Astrocyte (in vitro differentiated cells and primary cell): Measurements from ENCODE around the gene DUSP2. TPM values are rescaled to one million over a fixed set of nuclear protein-coding genes. Genes with fewer than 3 reads are reported as not detected.
A peak's percentile ranks its signal among the peaks of the same experiment; 100 is the strongest.

Experiments
- DNase-seq: peaks from one replicate; pipeline ENCODE4 v3.0.0-alpha.2; 2010; ENCODE audit warnings: low read depth
- FAIRE-seq: peaks from 2 replicates; lab custom pipeline; 2011; peaks lifted over from hg19 to GRCh38; lab: Jason Lieb, UNC
- H2AFZ ChIP-seq: 2 replicates; pipeline ENCODE4 v1.6.0; 2012; ENCODE audit warnings: low read depth, low read length, inconsistent platforms
- H3K27ac ChIP-seq: 2 replicates; pipeline ENCODE4 v1.5.1; 2011; ENCODE audit warnings: low read depth, low read length, inconsistent platforms
- H3K27me3 ChIP-seq: 2 replicates; pipeline ENCODE4 v1.6.0; 2011; ENCODE audit warnings: low read length, inconsistent platforms; ENCODE audit not compliant: insufficient read depth
- H3K36me3 ChIP-seq: 2 replicates; pipeline ENCODE4 v1.5.1; 2011; ENCODE audit warnings: low read length, inconsistent platforms; ENCODE audit not compliant: insufficient read depth
- H3K4me1 ChIP-seq: 2 replicates; pipeline ENCODE4 v1.5.1; 2011; ENCODE audit warnings: low read length, inconsistent platforms; ENCODE audit not compliant: insufficient read depth
- H3K4me2 ChIP-seq: 2 replicates; pipeline ENCODE4 v1.6.0; 2012; ENCODE audit warnings: low read length, inconsistent platforms
- H3K4me3 ChIP-seq: 2 replicates; pipeline ENCODE4 v1.5.1; 2011; ENCODE audit warnings: low read depth, mild to moderate bottlenecking, low read length, inconsistent platforms; ENCODE audit not compliant: insufficient read depth
- H3K79me2 ChIP-seq: 2 replicates; pipeline ENCODE4 v1.6.0; 2012; ENCODE audit warnings: mild to moderate bottlenecking, low read length, inconsistent platforms; ENCODE audit not compliant: insufficient read depth
- H3K9ac ChIP-seq: 2 replicates; pipeline ENCODE4 v1.6.0; 2012; ENCODE audit warnings: mild to moderate bottlenecking, low read length, inconsistent platforms
- H3K9me3 ChIP-seq: 2 replicates; pipeline ENCODE4 v1.5.1; 2012; ENCODE audit warnings: low read depth, mild to moderate bottlenecking, low read length, inconsistent platforms; ENCODE audit not compliant: insufficient read depth
- H4K20me1 ChIP-seq: 2 replicates; pipeline ENCODE4 v1.6.0; 2012; ENCODE audit warnings: low read length, inconsistent platforms; ENCODE audit not compliant: insufficient read depth
- H3K27ac Mint-ChIP-seq: one replicate; pipeline ENCODE4 v1.8.0; 2021; ENCODE audit warnings: mild to moderate bottlenecking, mixed read lengths; ENCODE audit not compliant: unreplicated experiment
- H3K27me3 Mint-ChIP-seq: one replicate; pipeline ENCODE4 v1.8.0; 2021; ENCODE audit warnings: low read depth, mixed read lengths; ENCODE audit not compliant: unreplicated experiment
- H3K36me3 Mint-ChIP-seq: one replicate; pipeline ENCODE4 v1.8.0; 2021; ENCODE audit warnings: low read depth, mixed read lengths; ENCODE audit not compliant: unreplicated experiment
- H3K4me1 Mint-ChIP-seq: one replicate; pipeline ENCODE4 v1.8.0; 2021; ENCODE audit warnings: low read depth, mixed read lengths; ENCODE audit not compliant: unreplicated experiment
- H3K4me3 Mint-ChIP-seq: one replicate; pipeline ENCODE4 v1.8.0; 2021; ENCODE audit warnings: mild to moderate bottlenecking, moderate library complexity, mixed read lengths; ENCODE audit not compliant: unreplicated experiment
- H3K9me3 Mint-ChIP-seq: one replicate; pipeline ENCODE4 v1.8.0; 2021; ENCODE audit warnings: mild to moderate bottlenecking, mixed read lengths; ENCODE audit not compliant: unreplicated experiment
- EZH2 ChIP-seq: IDR thresholded peaks from 2 replicates; pipeline ENCODE4 v1.6.1; 2012; ENCODE audit warnings: mild to moderate bottlenecking, low read length, inconsistent platforms; ENCODE audit not compliant: insufficient read depth
- total RNA-seq: library from RNA; stranded (reverse); gene quantifications from 2 replicates; pipeline ENCODE4 v1.2.1, GENCODE V29; 2021
- TF ChIP-seq, protein P1 (sequence below): IDR thresholded peaks from 2 replicates; pipeline ENCODE4 v1.5.1; 2011; ENCODE audit warnings: low read depth, mild to moderate bottlenecking, inconsistent platforms, low read length, moderate library complexity; ENCODE audit not compliant: insufficient read depth

DUSP2 gene
- total RNA-seq, 1 donor from 2014 or later = 0.95 TPM

DNA sequence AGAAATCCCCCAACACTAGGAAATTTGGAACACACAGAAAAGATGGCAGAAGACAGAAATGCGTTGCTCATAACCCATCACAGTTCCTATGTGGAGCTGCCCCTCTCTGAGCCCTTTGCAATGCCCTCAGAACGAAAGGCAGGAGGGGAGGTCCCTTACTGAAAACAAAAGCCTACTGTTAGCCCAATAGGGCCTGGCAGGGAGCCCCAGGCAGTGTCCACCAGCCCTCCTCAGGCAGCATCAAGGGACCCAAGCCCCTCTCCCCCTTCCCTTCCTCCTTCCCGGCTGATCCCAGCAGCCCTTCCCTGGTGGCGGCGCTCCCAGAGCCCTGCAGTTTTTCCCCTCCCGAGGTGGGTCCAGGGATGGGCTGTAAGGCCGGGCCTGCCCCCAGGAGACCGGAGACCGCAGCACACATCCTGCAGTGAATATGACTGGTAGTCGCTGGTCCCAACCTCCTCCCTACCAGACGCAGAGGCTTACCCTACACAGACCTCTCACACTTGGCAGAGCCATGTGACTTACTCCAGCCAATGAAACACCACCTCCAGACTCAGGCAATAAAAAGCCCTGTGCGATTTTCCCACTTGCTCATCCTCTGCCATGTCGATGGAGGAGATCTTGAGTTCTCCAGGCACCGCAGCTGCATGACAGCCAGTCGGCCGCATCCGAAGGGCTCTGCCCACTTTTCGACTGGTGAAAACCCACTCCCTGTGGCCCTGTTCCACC lies 19.4 kb upstream of the DUSP2 start:
- no peak overlapping the region for H3K27ac Mint-ChIP-seq
- no peaks in the 10 kb centered on the region for H3K4me1 Mint-ChIP-seq
- no peak for FAIRE-seq
- Histone ChIP-seq H3K4me1 (peaks cover 4% of the 10 kb centered on the region), H3K36me3 (no peaks in the 10 kb centered on the region), H3K9me3 (no peaks in the 10 kb centered on the region), H2AFZ (peak overlapping the region; percentile 63), H3K27me3 (no peaks in the 10 kb centered on the region), H3K9ac (no peak overlapping the region), H3K4me2 (no peak overlapping the region), H4K20me1 (no peaks in the 10 kb centered on the region), H3K27ac (no peak overlapping the region), H3K4me3 (no peak overlapping the region), H3K79me2 (no peaks in the 10 kb centered on the region)
- peaks cover 6% of the 10 kb centered on the region for H3K27me3 Mint-ChIP-seq
- no peak for DNase-seq
- no peaks in the 10 kb centered on the region for H3K36me3 Mint-ChIP-seq
- no peak overlapping the region for H3K4me3 Mint-ChIP-seq
- TF ChIP-seq, protein P1, sequence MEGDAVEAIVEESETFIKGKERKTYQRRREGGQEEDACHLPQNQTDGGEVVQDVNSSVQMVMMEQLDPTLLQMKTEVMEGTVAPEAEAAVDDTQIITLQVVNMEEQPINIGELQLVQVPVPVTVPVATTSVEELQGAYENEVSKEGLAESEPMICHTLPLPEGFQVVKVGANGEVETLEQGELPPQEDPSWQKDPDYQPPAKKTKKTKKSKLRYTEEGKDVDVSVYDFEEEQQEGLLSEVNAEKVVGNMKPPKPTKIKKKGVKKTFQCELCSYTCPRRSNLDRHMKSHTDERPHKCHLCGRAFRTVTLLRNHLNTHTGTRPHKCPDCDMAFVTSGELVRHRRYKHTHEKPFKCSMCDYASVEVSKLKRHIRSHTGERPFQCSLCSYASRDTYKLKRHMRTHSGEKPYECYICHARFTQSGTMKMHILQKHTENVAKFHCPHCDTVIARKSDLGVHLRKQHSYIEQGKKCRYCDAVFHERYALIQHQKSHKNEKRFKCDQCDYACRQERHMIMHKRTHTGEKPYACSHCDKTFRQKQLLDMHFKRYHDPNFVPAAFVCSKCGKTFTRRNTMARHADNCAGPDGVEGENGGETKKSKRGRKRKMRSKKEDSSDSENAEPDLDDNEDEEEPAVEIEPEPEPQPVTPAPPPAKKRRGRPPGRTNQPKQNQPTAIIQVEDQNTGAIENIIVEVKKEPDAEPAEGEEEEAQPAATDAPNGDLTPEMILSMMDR = no peak
- TF ChIP-seq EZH2 = no peak
- peaks cover 3% of the 10 kb centered on the region for H3K9me3 Mint-ChIP-seq

DNA sequence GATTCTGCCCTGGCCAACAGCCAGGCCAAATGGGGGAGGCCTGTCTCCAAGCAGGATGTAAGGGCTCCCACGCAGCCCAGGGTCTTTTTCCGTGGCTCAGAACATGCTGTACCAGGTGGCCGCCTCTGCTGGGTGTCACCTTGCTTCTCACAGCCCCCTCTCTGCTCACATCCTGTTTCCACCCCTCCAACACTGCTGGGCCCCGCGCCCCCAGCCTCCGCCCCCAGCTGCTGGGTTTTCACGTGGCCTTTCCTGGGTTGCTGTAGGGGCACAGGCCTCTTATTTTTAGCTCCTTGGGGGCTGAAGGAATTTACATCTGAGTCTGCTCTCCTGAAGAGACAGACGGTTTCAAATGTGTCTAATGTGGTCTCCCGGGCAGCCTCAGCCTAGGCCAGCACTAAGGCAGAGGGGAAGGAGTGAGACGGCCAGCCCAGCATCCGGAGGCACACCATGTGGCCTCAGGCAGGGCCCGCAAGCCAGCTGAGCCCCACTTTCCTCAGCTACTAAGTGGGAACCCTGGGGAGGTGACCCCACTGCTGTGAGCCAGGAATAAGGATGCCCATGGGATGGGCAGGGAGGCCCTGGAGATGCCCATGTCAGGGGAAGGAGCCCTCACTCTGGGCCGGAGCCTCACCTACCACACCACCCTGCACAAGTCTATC lies 18.7 kb upstream of the DUSP2 start:
- no peaks in the 10 kb centered on the region for H3K9me3 ChIP-seq
- no peaks in the 10 kb centered on the region for H3K79me2 ChIP-seq
- DNase-seq (no peak), FAIRE-seq (no peak)
- H3K4me3 ChIP-seq = no peak overlapping the region
- peaks cover 13% of the 10 kb centered on the region for H3K27me3 Mint-ChIP-seq
- no peaks in the 10 kb centered on the region for H4K20me1 ChIP-seq
- no peak overlapping the region for H3K4me2 ChIP-seq
- no peak for TF ChIP-seq EZH2
- TF ChIP-seq, protein P1 = no peak
- H3K27ac Mint-ChIP-seq = no peak overlapping the region
- no peaks in the 10 kb centered on the region for H3K36me3 ChIP-seq
- H3K36me3 Mint-ChIP-seq = no peaks in the 10 kb centered on the region
- peaks cover 4% of the 10 kb centered on the region for H3K4me1 ChIP-seq
- peaks cover 3% of the 10 kb centered on the region for H3K9me3 Mint-ChIP-seq
- H3K27ac ChIP-seq = no peak overlapping the region
- no peak overlapping the region for H3K9ac ChIP-seq
- no peak overlapping the region for H3K4me3 Mint-ChIP-seq
- H3K4me1 Mint-ChIP-seq = no peaks in the 10 kb centered on the region
- peak overlapping the region; percentile 56 for H2AFZ ChIP-seq
- H3K27me3 ChIP-seq = no peaks in the 10 kb centered on the region

DNA sequence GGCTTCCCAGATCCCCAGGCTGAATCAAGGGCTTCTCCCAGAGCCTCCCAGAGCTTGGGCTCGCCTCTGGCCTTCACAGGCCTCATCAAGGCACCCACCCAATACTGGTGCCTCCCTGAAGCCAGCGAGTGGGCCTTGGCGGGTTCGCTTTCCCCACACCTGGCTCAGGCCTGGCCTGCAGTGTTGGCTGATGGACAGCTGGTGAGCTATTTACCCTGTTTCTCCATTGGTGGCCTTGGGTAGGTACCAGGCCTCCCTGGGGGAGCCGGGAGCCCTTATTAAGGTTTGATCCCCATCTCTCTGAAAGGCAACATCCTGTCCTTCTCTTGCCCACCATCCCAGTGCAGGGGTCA lies 18.2 kb upstream of the DUSP2 start:
- Mint-ChIP-seq H3K4me1 (no peaks in the 10 kb centered on the region), H3K4me3 (no peak overlapping the region), H3K27me3 (peaks cover 17% of the 10 kb centered on the region), H3K9me3 (peaks cover 3% of the 10 kb centered on the region), H3K27ac (no peak overlapping the region), H3K36me3 (no peaks in the 10 kb centered on the region)
- Histone ChIP-seq H3K9me3 (no peaks in the 10 kb centered on the region), H3K4me3 (no peak overlapping the region), H3K79me2 (no peaks in the 10 kb centered on the region), H3K27me3 (no peaks in the 10 kb centered on the region), H3K27ac (no peak overlapping the region), H4K20me1 (no peaks in the 10 kb centered on the region), H3K9ac (no peak overlapping the region), H2AFZ (no peak overlapping the region), H3K4me2 (no peak overlapping the region), H3K36me3 (no peaks in the 10 kb centered on the region), H3K4me1 (peaks cover 4% of the 10 kb centered on the region)
- DNase-seq (no peak), FAIRE-seq (no peak)
- no peak for TF ChIP-seq EZH2
- TF ChIP-seq, protein P1 = no peak
